IgD-negative memory B cell (primary cell): ENCODE data around the gene CDNF. TPM values are rescaled to one million over a fixed set of nuclear protein-coding genes. Genes with fewer than 3 reads are reported as not detected.
"Not testable (repeated sequence)": the region's sequence is repeated elsewhere in the genome, so short reads cannot be mapped to it uniquely, and the experiment has no call there.

Experiments
- H3K27ac Mint-ChIP-seq, 3 donors: one replicate each; pipeline ENCODE4 v1.8.0; 2020 to 2022; ENCODE audit warnings: mild to moderate bottlenecking in 3 of 3, mixed read lengths in 3 of 3, moderate library complexity in 1 of 3
- H3K27me3 Mint-ChIP-seq: one replicate; pipeline ENCODE4 v1.8.0; 2021; ENCODE audit warnings: mixed read lengths
- H3K36me3 Mint-ChIP-seq: one replicate; pipeline ENCODE4 v1.8.0; 2020; ENCODE audit warnings: mild to moderate bottlenecking, mixed read lengths
- H3K4me1 Mint-ChIP-seq, 3 donors: one replicate each; pipeline ENCODE4 v1.8.0; 2020 to 2022; ENCODE audit warnings: mixed read lengths in 3 of 3, mild to moderate bottlenecking in 1 of 3
- H3K4me3 Mint-ChIP-seq, 4 donors: one replicate each; pipeline ENCODE4 v1.8.0; 2020 to 2022; ENCODE audit warnings: mild to moderate bottlenecking in 4 of 4, mixed read lengths in 4 of 4, moderate library complexity in 3 of 4
- H3K9me3 Mint-ChIP-seq, 3 donors: one replicate each; pipeline ENCODE4 v1.8.0; 2020 to 2021; ENCODE audit warnings: mixed read lengths in 3 of 3, mild to moderate bottlenecking in 1 of 3
- polyA plus RNA-seq: library from polyadenylated mRNA; unstranded; fragments of 300-500 nt; fragmentation: Illumina TruSeq; gene quantifications from one replicate; pipeline ENCODE4 v1.2.3, GENCODE V29; 2021

The CDNF gene
- polyA plus RNA-seq, 1 donor from 2014 or later = 1.1 TPM

GRCh38 chr10:14822879-14823755 lies 14.7 kb downstream of the CDNF start:
- H3K27me3 Mint-ChIP-seq = no peaks in the 10 kb centered on the region
- H3K4me3 Mint-ChIP-seq = no peak overlapping the region
- peak overlapping the region in 2 of 3 donors; percentile 46 to 59 for H3K27ac Mint-ChIP-seq

GRCh38 chr10:14821635-14822375 lies 16.0 kb downstream of the CDNF start:
- H3K4me3 Mint-ChIP-seq = no peak overlapping the region
- H3K27me3 Mint-ChIP-seq = no peaks in the 10 kb centered on the region
- no peaks in the 10 kb centered on the region for H3K36me3 Mint-ChIP-seq
- H3K27ac Mint-ChIP-seq = no peak overlapping the region
- no peaks in the 10 kb centered on the region for H3K9me3 Mint-ChIP-seq
- H3K4me1 Mint-ChIP-seq = peaks cover 14 to 28% (median 22%) of the 10 kb centered on the region in 3 donors

More at GRCh38 chr10:14822879-14823755, 14.7 kb downstream of the CDNF start:
- Mint-ChIP-seq H3K4me1 (peaks cover 14 to 28% (median 22%) of the 10 kb centered on the region in 3 donors), H3K9me3 (no peaks in the 10 kb centered on the region), H3K36me3 (peaks cover 4% of the 10 kb centered on the region)

GRCh38 chr10:14820775-14821154 lies 17.1 kb downstream of the CDNF start:
- no peak overlapping the region for H3K27ac Mint-ChIP-seq
- peak overlapping the region in 1 of 4 donors; percentile 53 for H3K4me3 Mint-ChIP-seq

GRCh38 chr10:14820010-14820774 lies 17.6 kb downstream of the CDNF start:
- peaks cover 11 to 14% (median 12%) of the 10 kb centered on the region in 3 donors for H3K4me1 Mint-ChIP-seq
- H3K9me3 Mint-ChIP-seq = no peaks in the 10 kb centered on the region
- no peak overlapping the region for H3K4me3 Mint-ChIP-seq
- no peaks in the 10 kb centered on the region for H3K36me3 Mint-ChIP-seq
- peak overlapping the region in 1 of 3 donors; percentile 59 for H3K27ac Mint-ChIP-seq
- no peaks in the 10 kb centered on the region for H3K27me3 Mint-ChIP-seq

More at GRCh38 chr10:14820775-14821154, 17.1 kb downstream of the CDNF start:
- no peaks in the 10 kb centered on the region for H3K9me3 Mint-ChIP-seq
- peaks cover 11 to 18% (median 15%) of the 10 kb centered on the region in 3 donors for H3K4me1 Mint-ChIP-seq
- no peaks in the 10 kb centered on the region for H3K36me3 Mint-ChIP-seq
- no peaks in the 10 kb centered on the region for H3K27me3 Mint-ChIP-seq

- not testable (repeated sequence) for H3K9me3 Mint-ChIP-seq, H3K36me3 Mint-ChIP-seq, H3K4me1 Mint-ChIP-seq, H3K4me3 Mint-ChIP-seq, H3K27ac Mint-ChIP-seq, H3K27me3 Mint-ChIP-seq
Observed at GRCh38 chr10:14816717-14817116, 21.1 kb downstream of the CDNF start.

- H3K9me3 Mint-ChIP-seq = no peaks in the 10 kb centered on the region
- no peak overlapping the region for H3K27ac Mint-ChIP-seq
- H3K4me1 Mint-ChIP-seq = peaks cover 7 to 12% (median 8%) of the 10 kb centered on the region in 3 donors
- H3K4me3 Mint-ChIP-seq = no peak overlapping the region
- no peaks in the 10 kb centered on the region for H3K36me3 Mint-ChIP-seq
- no peaks in the 10 kb centered on the region for H3K27me3 Mint-ChIP-seq
Observed at GRCh38 chr10:14815681-14816080, 22.2 kb downstream of the CDNF start.

- Mint-ChIP-seq H3K27me3 (no peaks in the 10 kb centered on the region), H3K36me3 (no peaks in the 10 kb centered on the region), H3K4me1 (peaks cover 5 to 6% (median 6%) of the 10 kb centered on the region in 3 donors), H3K9me3 (no peaks in the 10 kb centered on the region), H3K4me3 (no peak overlapping the region), H3K27ac (no peak overlapping the region)
Observed at GRCh38 chr10:14812271-14812670, 25.6 kb downstream of the CDNF start.

- Mint-ChIP-seq H3K4me3 (no peak overlapping the region), H3K36me3 (no peaks in the 10 kb centered on the region), H3K27ac (no peak overlapping the region), H3K9me3 (no peaks in the 10 kb centered on the region), H3K27me3 (no peaks in the 10 kb centered on the region), H3K4me1 (peaks cover 5 to 6% (median 6%) of the 10 kb centered on the region in 3 donors)
Observed at GRCh38 chr10:14810969-14811953, 26.6 kb downstream of the CDNF start.

- no peaks in the 10 kb centered on the region for H3K27me3 Mint-ChIP-seq
- H3K27ac Mint-ChIP-seq = no peak overlapping the region
- no peak overlapping the region for H3K4me3 Mint-ChIP-seq
- peaks cover 2% of the 10 kb centered on the region for H3K36me3 Mint-ChIP-seq
- H3K4me1 Mint-ChIP-seq = peaks cover 2 to 5% (median 2%) of the 10 kb centered on the region in 3 donors
- no peaks in the 10 kb centered on the region for H3K9me3 Mint-ChIP-seq
Observed at GRCh38 chr10:14806318-14806717, 31.5 kb downstream of the CDNF start.

- H3K27ac Mint-ChIP-seq = no peak overlapping the region
- no peaks in the 10 kb centered on the region for H3K9me3 Mint-ChIP-seq
- no peaks in the 10 kb centered on the region for H3K27me3 Mint-ChIP-seq
- no peak overlapping the region for H3K4me3 Mint-ChIP-seq
- H3K4me1 Mint-ChIP-seq = peaks cover 13 to 15% (median 14%) of the 10 kb centered on the region in 3 donors
- peaks cover 2% of the 10 kb centered on the region for H3K36me3 Mint-ChIP-seq
Observed at GRCh38 chr10:14803827-14804226, 34.0 kb downstream of the CDNF start.

GRCh38 chr10:14801723-14802122 lies 36.1 kb downstream of the CDNF start:
- peaks cover 2% of the 10 kb centered on the region for H3K36me3 Mint-ChIP-seq
- H3K9me3 Mint-ChIP-seq = no peaks in the 10 kb centered on the region
- no peak overlapping the region for H3K27ac Mint-ChIP-seq
- H3K27me3 Mint-ChIP-seq = peaks cover 1% of the 10 kb centered on the region
- H3K4me1 Mint-ChIP-seq = peaks cover 25 to 26% (median 26%) of the 10 kb centered on the region in 3 donors
- H3K4me3 Mint-ChIP-seq = no peak overlapping the region

- peak overlapping the region in 2 of 4 donors; percentile 23 to 49 for H3K4me3 Mint-ChIP-seq
- peaks cover 25 to 26% (median 26%) of the 10 kb centered on the region in 3 donors for H3K4me1 Mint-ChIP-seq
Observed at GRCh38 chr10:14800397-14800796, 37.4 kb downstream of the CDNF start.

GRCh38 chr10:14798636-14799035 lies 39.2 kb downstream of the CDNF start:
- no peak overlapping the region for H3K27ac Mint-ChIP-seq
- peaks cover 25 to 26% (median 26%) of the 10 kb centered on the region in 3 donors for H3K4me1 Mint-ChIP-seq
- no peaks in the 10 kb centered on the region for H3K36me3 Mint-ChIP-seq
- H3K27me3 Mint-ChIP-seq = peaks cover 1% of the 10 kb centered on the region
- no peaks in the 10 kb centered on the region for H3K9me3 Mint-ChIP-seq
- H3K4me3 Mint-ChIP-seq = no peak overlapping the region

More at GRCh38 chr10:14800397-14800796, 37.4 kb downstream of the CDNF start:
- H3K27me3 Mint-ChIP-seq = peaks cover 1% of the 10 kb centered on the region
- H3K36me3 Mint-ChIP-seq = peaks cover 2% of the 10 kb centered on the region
- no peaks in the 10 kb centered on the region for H3K9me3 Mint-ChIP-seq
- peak overlapping the region in 1 of 3 donors; percentile 1 for H3K27ac Mint-ChIP-seq

- H3K27me3 Mint-ChIP-seq = peaks cover 2% of the 10 kb centered on the region
- H3K27ac Mint-ChIP-seq = no peak overlapping the region
- H3K36me3 Mint-ChIP-seq = no peaks in the 10 kb centered on the region
- peaks cover 0 to under 1% (median 0%) of the 10 kb centered on the region in 3 donors for H3K4me1 Mint-ChIP-seq
- no peak overlapping the region for H3K4me3 Mint-ChIP-seq
- H3K9me3 Mint-ChIP-seq = peaks cover 4 to 12% (median 8%) of the 10 kb centered on the region in 3 donors
Observed at GRCh38 chr10:14787938-14788337, 49.9 kb downstream of the CDNF start.
